Activated B cell treated with CpG ODN at 0.5 μM for 24 hours (primary cell): Measurements from ENCODE around the gene UBA6. TPM values are rescaled to one million over a fixed set of nuclear protein-coding genes. Genes with fewer than 3 reads are reported as not detected.

Experiments used
- ATAC-seq: fragments of 200-7000 bp; cut with Tn5 transposase; one replicate; pipeline ENCODE4 v1.10.0; 2021; ENCODE audit warnings: low read depth, mild to moderate bottlenecking, moderate library complexity
- CTCF ChIA-PET: fragments of 350-600 bp; sonication (Branson Sonifier 250); formaldehyde crosslinking; loops from one replicate; lab custom pipeline; 2021; ENCODE audit warnings: antibody characterized with exemption; lab: Charles Lee
- POLR2A ChIA-PET: fragments of 350-600 bp; sonication (Branson Sonifier 250); formaldehyde crosslinking; loops from one replicate; lab custom pipeline; 2021; ENCODE audit warnings: antibody characterized with exemption; lab: Charles Lee
- DNase-seq: peaks from one replicate; pipeline ENCODE4 v3.0.0; 2022
- H3K27ac Mint-ChIP-seq: one replicate; pipeline ENCODE4 v1.8.0; 2020; ENCODE audit warnings: mixed read lengths
- H3K27me3 Mint-ChIP-seq: one replicate; pipeline ENCODE4 v1.8.0; 2021; ENCODE audit warnings: mixed read lengths
- H3K36me3 Mint-ChIP-seq: one replicate; pipeline ENCODE4 v1.8.0; 2021; ENCODE audit warnings: low read depth, mixed read lengths
- H3K4me1 Mint-ChIP-seq: one replicate; pipeline ENCODE4 v1.8.0; 2021; ENCODE audit warnings: mixed read lengths
- H3K4me3 Mint-ChIP-seq: one replicate; pipeline ENCODE4 v1.8.0; 2020; ENCODE audit warnings: mild to moderate bottlenecking, mixed read lengths
- H3K9me3 Mint-ChIP-seq: one replicate; pipeline ENCODE4 v1.8.0; 2020; ENCODE audit warnings: mixed read lengths
- CTCF ChIP-seq: fragments of 200-600 bp; IDR thresholded peaks from one replicate; pipeline ENCODE4 v1.8.0; 2022; ENCODE audit warnings: antibody characterized with exemption, mild to moderate bottlenecking
- intact Hi-C: fragments of 100-400 bp; cut with micrococcal nuclease; formaldehyde crosslinking; loops from one replicate; pipeline ENCODE4 v1.15.1; 2024
- total RNA-seq: library from RNA; stranded (reverse); gene quantifications from 2 replicates; pipeline ENCODE4 v1.2.3, GENCODE V29; 2022

UBA6 gene
- total RNA-seq, 1 donor from 2014 or later: 70.4 TPM

GRCh38 chr4:67566335-67566734, 134.6 kb downstream of the UBA6 start:
- DNase-seq: no peak
- no peak for TF ChIP-seq CTCF
- CTCF ChIA-PET: no interaction called here
- intact Hi-C loops: no loop called here
- no peaks in the 10 kb centered on the region for H3K27me3 Mint-ChIP-seq
- no peaks in the 10 kb centered on the region for H3K9me3 Mint-ChIP-seq
- no peak overlapping the region for H3K4me3 Mint-ChIP-seq
- peaks cover 42% of the 10 kb centered on the region for H3K36me3 Mint-ChIP-seq
- H3K4me1 Mint-ChIP-seq: peaks cover 73% of the 10 kb centered on the region
- no peak for ATAC-seq
- POLR2A ChIA-PET: interaction anchor here (1.7 kb wide), 1 partner anchor 11 kb away, joined by 5 read pairs; no protein-coding TSS in a partner anchor
- peak overlapping the region; percentile 57 for H3K27ac Mint-ChIP-seq

- no peak for ATAC-seq
- ChIA-PET POLR2A (interaction anchor here (0.5 to 1.7 kb wide), 5 partner anchors 10 to 98 kb away, joined by 3 to 6 read pairs (median 5); no protein-coding TSS in a partner anchor), CTCF (interaction anchor here (0.7 kb wide), 1 partner anchor 8 kb away, joined by 3 read pairs; no protein-coding TSS in a partner anchor)
- no peak for DNase-seq
- H3K4me1 Mint-ChIP-seq: peaks cover 76% of the 10 kb centered on the region
- H3K4me3 Mint-ChIP-seq: no peak overlapping the region
- no peak for TF ChIP-seq CTCF
- intact Hi-C loops: no loop called here
- no peaks in the 10 kb centered on the region for H3K27me3 Mint-ChIP-seq
- peaks cover 40% of the 10 kb centered on the region for H3K36me3 Mint-ChIP-seq
- no peaks in the 10 kb centered on the region for H3K9me3 Mint-ChIP-seq
- no peak overlapping the region for H3K27ac Mint-ChIP-seq
Measured at GRCh38 chr4:67565284-67565683, 135.7 kb downstream of the UBA6 start.

Other genes starting within 250 kb of the UBA6 start
- 40.5 and 46.0 TPM in 2 replicates for gene CENPC, start 155.7 kb downstream of the UBA6 start, total RNA-seq
- gene STAP1, start 142.4 kb downstream of the UBA6 start, total RNA-seq: 46.4 and 50.3 TPM in 2 replicates
- not detected in 2 replicates for gene GNRHR, start 53.2 kb upstream of the UBA6 start, total RNA-seq
- gene TMPRSS11D, start 182.8 kb upstream of the UBA6 start, total RNA-seq: not detected in 2 replicates